Activated naive CD8-positive, alpha-beta T cell treated with anti-CD3 and anti-CD28 coated beads, Interleukin-2, amount 10 ng/mL, durations not matched to agents 7 days and 5 days (primary cell): Measurements from ENCODE around the gene KIAA2012. TPM values are rescaled to one million over a fixed set of nuclear protein-coding genes. Genes with fewer than 3 reads are reported as not detected.
"Not testable (repeated sequence)": the region's sequence is repeated elsewhere in the genome, so short reads cannot be mapped to it uniquely, and the experiment has no call there.

Experiments used
- ATAC-seq: fragments of 150-1000 bp; cut with Tn5 transposase; one replicate; pipeline ENCODE4 v1.10.0; 2021; ENCODE audit warnings: low read depth, moderate library complexity
- POLR2A ChIA-PET: fragments of 350-600 bp; sonication (Branson Sonifier 250); formaldehyde crosslinking; loops from one replicate; lab custom pipeline; 2021; ENCODE audit warnings: antibody characterized with exemption; lab: Charles Lee
- DNase-seq: peaks from one replicate; pipeline ENCODE4 v3.0.0; 2021
- H3K27ac Mint-ChIP-seq: one replicate; pipeline ENCODE4 v1.8.0; 2022; ENCODE audit warnings: mild to moderate bottlenecking, mixed read lengths
- H3K27me3 Mint-ChIP-seq: one replicate; pipeline ENCODE4 v1.8.0; 2022; ENCODE audit warnings: mild to moderate bottlenecking, moderate library complexity, mixed read lengths
- H3K36me3 Mint-ChIP-seq: one replicate; pipeline ENCODE4 v1.8.0; 2021; ENCODE audit warnings: mild to moderate bottlenecking, mixed read lengths
- H3K4me1 Mint-ChIP-seq: one replicate; pipeline ENCODE4 v1.8.0; 2021; ENCODE audit warnings: mixed read lengths
- H3K4me3 Mint-ChIP-seq: one replicate; pipeline ENCODE4 v1.8.0; 2022; ENCODE audit warnings: mild to moderate bottlenecking, moderate library complexity, mixed read lengths
- H3K9me3 Mint-ChIP-seq: one replicate; pipeline ENCODE4 v1.8.0; 2021; ENCODE audit warnings: mixed read lengths
- total RNA-seq, 2 experiments: library from RNA; stranded (reverse); gene quantifications; one replicate each; pipeline ENCODE4 v1.2.3, GENCODE V29; 2021

Gene KIAA2012
- total RNA-seq, 2 experiments from 2014 or later, result not detected

GRCh38 chr2:202118168-202118567 lies 45.1 kb downstream of the KIAA2012 start:
- H3K9me3 Mint-ChIP-seq, result peaks cover 7% of the 10 kb centered on the region
- peaks cover 23% of the 10 kb centered on the region for H3K4me1 Mint-ChIP-seq
- H3K27me3 Mint-ChIP-seq, result peaks cover 17% of the 10 kb centered on the region
- no peak overlapping the region for H3K4me3 Mint-ChIP-seq
- no peak overlapping the region for H3K27ac Mint-ChIP-seq
- ATAC-seq (no peak), DNase-seq (no peak)
- POLR2A ChIA-PET, result no interaction called here
- H3K36me3 Mint-ChIP-seq, result no peaks in the 10 kb centered on the region

GRCh38 chr2:202120828-202121227 lies 47.8 kb downstream of the KIAA2012 start:
- Mint-ChIP-seq H3K36me3 (no peaks in the 10 kb centered on the region), H3K4me3 (no peak overlapping the region), H3K9me3 (peaks cover 7% of the 10 kb centered on the region), H3K4me1 (peaks cover 14% of the 10 kb centered on the region), H3K27ac (no peak overlapping the region), H3K27me3 (peaks cover 7% of the 10 kb centered on the region)
- DNase-seq, result no peak
- no peak for ATAC-seq
- POLR2A ChIA-PET, result no interaction called here

DNA sequence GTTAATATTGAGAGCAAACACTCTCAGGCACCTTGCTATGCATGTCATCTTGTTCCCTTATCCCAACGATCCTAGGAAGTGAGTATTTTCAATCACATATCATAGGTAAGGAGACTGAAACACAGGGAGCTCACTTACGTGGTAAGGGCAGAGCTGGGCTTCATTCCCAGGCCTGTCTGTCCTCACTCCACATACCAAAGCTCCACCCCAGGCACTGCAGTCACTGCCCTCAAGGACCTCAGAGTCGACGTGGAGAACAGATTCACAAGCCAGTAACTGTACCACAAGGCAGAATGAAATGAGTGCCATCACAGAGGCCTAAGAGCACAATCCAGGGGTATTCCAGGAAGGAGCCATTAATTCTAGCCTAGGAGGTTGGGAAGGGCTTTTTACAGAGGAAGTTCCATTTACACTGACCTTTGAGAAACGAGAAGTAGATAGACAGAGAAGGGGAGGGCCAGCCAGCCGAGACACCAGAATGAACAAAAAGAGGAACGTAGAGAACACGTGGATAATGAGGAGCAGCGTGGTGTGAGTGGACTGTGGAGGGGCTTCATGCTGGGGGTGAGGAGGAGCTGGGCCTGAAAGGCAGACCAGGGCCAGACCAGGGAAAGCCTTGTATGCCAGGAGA lies 48.6 kb downstream of the KIAA2012 start:
- H3K4me3 Mint-ChIP-seq, result no peak overlapping the region
- POLR2A ChIA-PET, result interaction anchor here (0.7 kb wide), 1 partner anchor 198 kb away, joined by 3 read pairs; no protein-coding TSS in a partner anchor
- no peaks in the 10 kb centered on the region for H3K36me3 Mint-ChIP-seq
- peaks cover 5% of the 10 kb centered on the region for H3K9me3 Mint-ChIP-seq
- DNase-seq (no peak), ATAC-seq (no peak)
- H3K4me1 Mint-ChIP-seq, result peaks cover 14% of the 10 kb centered on the region
- peaks cover 5% of the 10 kb centered on the region for H3K27me3 Mint-ChIP-seq
- H3K27ac Mint-ChIP-seq, result peak overlapping the region; percentile 11

DNA sequence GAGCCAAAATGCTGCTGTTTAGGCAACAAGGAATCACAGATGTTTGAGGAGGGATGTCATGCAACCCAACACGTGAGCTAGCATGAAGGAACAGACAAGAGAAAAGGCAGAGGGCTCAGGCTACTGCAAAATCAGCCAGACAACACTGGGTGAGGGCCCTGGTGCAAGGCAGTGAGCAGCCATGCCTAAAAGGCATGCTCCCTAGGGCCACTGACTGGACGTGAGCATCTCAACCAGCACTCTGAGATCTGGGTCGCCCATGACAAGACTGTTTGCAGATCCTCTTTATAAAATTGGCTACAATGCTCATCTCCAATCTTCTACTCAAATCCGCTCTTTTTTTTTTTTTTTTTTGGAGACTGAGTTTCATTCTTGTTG lies 49.1 kb downstream of the KIAA2012 start:
- Mint-ChIP-seq H3K4me1 (peaks cover 14% of the 10 kb centered on the region), H3K27ac (peak overlapping the region; percentile 69), H3K27me3 (peaks cover 5% of the 10 kb centered on the region), H3K4me3 (no peak overlapping the region), H3K9me3 (peaks cover 5% of the 10 kb centered on the region), H3K36me3 (no peaks in the 10 kb centered on the region)
- DNase-seq, result no peak
- POLR2A ChIA-PET, result interaction anchor here (0.7 kb wide), 1 partner anchor 199 kb away, joined by 3 read pairs; no protein-coding TSS in a partner anchor
- no peak for ATAC-seq

DNA sequence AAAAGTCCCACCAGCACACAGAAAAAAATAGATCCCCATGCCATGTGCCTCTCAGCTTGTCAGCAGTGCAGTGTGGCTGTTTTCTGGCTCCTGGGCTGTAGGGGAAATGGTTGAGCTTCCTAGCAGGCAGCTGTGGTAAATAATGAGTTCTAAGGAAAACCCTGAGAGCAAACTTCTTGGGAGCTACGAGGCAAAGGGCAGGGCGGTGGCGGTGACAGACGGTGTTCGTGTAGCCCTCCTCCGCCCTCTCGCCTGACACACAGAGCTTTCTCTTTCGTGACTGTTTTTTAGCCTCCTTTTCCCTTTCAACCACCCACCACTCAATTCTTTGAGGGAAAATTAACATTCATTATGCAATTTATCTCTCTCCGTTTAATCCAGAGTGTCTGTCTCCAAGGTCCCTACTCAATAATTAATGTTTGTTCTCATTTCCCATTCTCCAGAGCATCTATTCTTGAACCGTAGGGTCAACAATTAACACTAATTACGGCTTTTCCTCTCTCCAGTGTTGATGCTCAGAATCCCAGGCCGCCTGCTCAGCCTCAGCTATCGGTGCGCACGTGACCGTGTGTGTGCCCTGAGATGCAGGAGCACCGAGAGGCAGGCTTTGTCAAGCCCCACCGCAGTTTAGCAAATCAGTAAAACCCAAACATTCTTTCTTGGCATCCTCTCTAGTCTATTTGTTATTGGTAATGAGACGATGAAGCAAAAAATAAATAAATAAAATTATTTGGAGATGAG lies 50.1 kb downstream of the KIAA2012 start:
- H3K27ac Mint-ChIP-seq, result peak overlapping the region; percentile 69
- ATAC-seq (peak; percentile 91), DNase-seq (peak; percentile 41)
- H3K4me1 Mint-ChIP-seq, result peaks cover 16% of the 10 kb centered on the region
- peaks cover 4% of the 10 kb centered on the region for H3K9me3 Mint-ChIP-seq
- peak overlapping the region; percentile 47 for H3K4me3 Mint-ChIP-seq
- peaks cover 3% of the 10 kb centered on the region for H3K27me3 Mint-ChIP-seq
- POLR2A ChIA-PET, result no interaction called here
- H3K36me3 Mint-ChIP-seq, result no peaks in the 10 kb centered on the region

GRCh38 chr2:202124286-202124685 lies 51.2 kb downstream of the KIAA2012 start:
- Mint-ChIP-seq H3K4me3 (no peak overlapping the region), H3K36me3 (no peaks in the 10 kb centered on the region), H3K27ac (no peak overlapping the region), H3K9me3 (peaks cover 2% of the 10 kb centered on the region), H3K27me3 (peaks cover 5% of the 10 kb centered on the region), H3K4me1 (peaks cover 15% of the 10 kb centered on the region)
- ATAC-seq (no peak), DNase-seq (no peak)
- POLR2A ChIA-PET, result no interaction called here

DNA sequence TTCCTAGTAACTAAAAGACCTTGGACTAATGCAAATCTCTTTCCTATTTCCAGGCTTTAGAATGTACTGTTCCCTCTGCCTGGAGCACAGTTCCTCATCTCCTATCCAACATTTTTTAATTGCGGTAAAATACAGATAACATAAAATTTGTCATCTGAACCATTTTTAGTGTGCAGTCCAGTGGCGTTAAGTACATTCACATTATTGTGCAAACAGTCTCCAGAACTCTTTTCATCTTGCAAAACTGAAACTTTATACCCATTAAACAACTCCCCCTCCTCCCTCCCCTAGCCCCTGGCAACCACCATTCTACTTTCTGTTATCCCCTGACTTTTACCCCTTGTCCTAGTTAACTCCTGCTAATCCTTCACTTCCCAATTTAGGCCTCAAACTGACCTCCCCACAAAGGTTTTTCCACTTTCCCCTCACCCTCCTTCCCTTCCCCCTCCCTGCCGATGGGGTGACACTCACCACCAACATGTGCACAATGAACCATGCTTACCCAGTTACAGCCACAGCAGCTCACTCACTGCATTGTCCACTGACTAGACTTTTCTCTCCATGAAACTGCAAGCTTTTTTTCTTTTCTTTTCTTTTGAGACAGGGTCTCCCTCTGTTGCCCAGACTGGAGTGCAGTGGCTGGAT lies 54.8 kb downstream of the KIAA2012 start:
- POLR2A ChIA-PET, result no interaction called here
- DNase-seq (no peak), ATAC-seq (no peak)
- no peak overlapping the region for H3K4me3 Mint-ChIP-seq
- H3K9me3 Mint-ChIP-seq, result no peaks in the 10 kb centered on the region
- H3K4me1 Mint-ChIP-seq, result peaks cover 11% of the 10 kb centered on the region
- peaks cover 5% of the 10 kb centered on the region for H3K27me3 Mint-ChIP-seq
- no peaks in the 10 kb centered on the region for H3K36me3 Mint-ChIP-seq
- peak overlapping the region; percentile 49 for H3K27ac Mint-ChIP-seq

DNA sequence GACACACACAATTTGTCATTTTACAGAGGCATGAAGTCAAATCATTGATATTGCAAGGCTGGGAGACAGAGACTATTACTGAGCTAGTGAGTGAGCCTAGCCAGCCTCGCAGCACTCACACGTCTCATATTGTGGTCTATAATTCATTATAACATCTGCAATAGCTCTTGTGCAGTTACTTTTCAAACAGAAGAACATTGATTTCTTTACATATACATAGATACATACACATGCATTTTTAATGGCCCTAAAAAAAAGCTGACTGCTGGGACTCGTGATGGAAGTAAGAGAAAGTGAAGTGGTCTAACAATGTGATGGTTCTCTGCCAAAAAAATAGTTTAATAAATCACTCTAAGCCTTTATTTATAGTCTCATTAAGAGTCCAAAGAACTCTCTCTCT lies 56.8 kb downstream of the KIAA2012 start:
- H3K9me3 Mint-ChIP-seq, result no peaks in the 10 kb centered on the region
- no peaks in the 10 kb centered on the region for H3K36me3 Mint-ChIP-seq
- H3K4me1 Mint-ChIP-seq, result peaks cover 3% of the 10 kb centered on the region
- POLR2A ChIA-PET, result no interaction called here
- no peak for DNase-seq
- H3K27me3 Mint-ChIP-seq, result peaks cover 5% of the 10 kb centered on the region
- no peak for ATAC-seq
- no peak overlapping the region for H3K4me3 Mint-ChIP-seq
- no peak overlapping the region for H3K27ac Mint-ChIP-seq

GRCh38 chr2:202133200-202133908 lies 60.3 kb downstream of the KIAA2012 start:
- DNase-seq, result no peak
- Mint-ChIP-seq H3K27ac (no peak overlapping the region), H3K36me3 (no peaks in the 10 kb centered on the region), H3K27me3 (peaks cover under 1% of the 10 kb centered on the region), H3K9me3 (no peaks in the 10 kb centered on the region), H3K4me1 (no peaks in the 10 kb centered on the region), H3K4me3 (no peak overlapping the region)
- POLR2A ChIA-PET, result no interaction called here
- ATAC-seq, result no peak

DNA sequence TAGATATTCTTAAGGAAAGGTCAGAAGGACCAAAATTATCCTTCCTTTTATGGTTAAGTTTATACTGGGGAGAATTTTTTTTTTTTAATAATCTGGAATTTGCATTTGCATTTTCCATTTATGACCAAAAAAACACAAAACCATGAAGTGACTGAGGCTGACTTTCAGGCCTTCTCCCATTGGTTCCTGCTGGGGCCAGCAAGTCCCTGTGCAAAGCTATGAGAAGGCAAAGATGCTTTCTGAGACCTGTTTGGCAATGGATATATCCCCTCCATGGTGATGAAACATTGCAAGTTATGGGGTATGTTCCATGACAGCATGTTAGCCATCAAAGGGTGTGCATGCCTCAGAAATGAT lies 60.8 kb downstream of the KIAA2012 start:
- ATAC-seq, result no peak
- Mint-ChIP-seq H3K27ac (no peak overlapping the region), H3K27me3 (no peaks in the 10 kb centered on the region), H3K36me3 (no peaks in the 10 kb centered on the region), H3K4me3 (no peak overlapping the region), H3K4me1 (no peaks in the 10 kb centered on the region), H3K9me3 (no peaks in the 10 kb centered on the region)
- DNase-seq, result no peak
- POLR2A ChIA-PET, result no interaction called here

GRCh38 chr2:202135091-202135874 lies 62.2 kb downstream of the KIAA2012 start:
- H3K4me3 Mint-ChIP-seq, result no peak overlapping the region

DNA sequence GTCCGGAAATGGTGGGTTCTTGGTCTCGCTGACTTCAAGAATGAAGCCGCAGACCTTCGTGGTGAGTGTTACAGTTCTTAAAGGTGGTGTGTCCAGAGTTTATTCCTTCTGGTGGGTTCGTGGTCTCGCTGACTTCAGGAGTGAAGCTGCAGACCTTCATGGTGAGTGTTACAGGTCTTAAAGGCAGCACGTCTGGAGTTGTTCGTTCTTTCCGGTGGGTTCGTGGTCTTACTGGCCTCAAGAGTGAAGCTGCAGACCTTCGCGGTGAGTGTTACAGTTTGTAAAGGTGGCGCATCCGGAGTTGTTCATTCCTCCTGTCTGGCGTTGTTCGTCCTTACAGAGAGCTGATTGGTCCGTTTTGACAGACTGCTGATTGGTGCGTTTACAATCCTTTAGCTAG lies 63.0 kb downstream of the KIAA2012 start:
- POLR2A ChIA-PET, H3K4me3 Mint-ChIP-seq, H3K4me1 Mint-ChIP-seq, ATAC-seq, H3K36me3 Mint-ChIP-seq, H3K9me3 Mint-ChIP-seq, H3K27ac Mint-ChIP-seq, DNase-seq, H3K27me3 Mint-ChIP-seq: not testable (repeated sequence)

More at GRCh38 chr2:202135091-202135874, 62.2 kb downstream of the KIAA2012 start:
- POLR2A ChIA-PET, result interaction anchor here (0.6 kb wide), 1 partner anchor 22 kb away, joined by 3 read pairs; no protein-coding TSS in a partner anchor
- no peaks in the 10 kb centered on the region for H3K36me3 Mint-ChIP-seq
- no peaks in the 10 kb centered on the region for H3K9me3 Mint-ChIP-seq
- ATAC-seq (no peak), DNase-seq (no peak)
- H3K27ac Mint-ChIP-seq, result no peak overlapping the region
- H3K4me1 Mint-ChIP-seq, result no peaks in the 10 kb centered on the region
- H3K27me3 Mint-ChIP-seq, result no peaks in the 10 kb centered on the region

GRCh38 chr2:202136526-202136925 lies 63.5 kb downstream of the KIAA2012 start:
- Mint-ChIP-seq H3K9me3 (no peaks in the 10 kb centered on the region), H3K4me1 (no peaks in the 10 kb centered on the region), H3K27ac (no peak overlapping the region), H3K36me3 (no peaks in the 10 kb centered on the region), H3K4me3 (no peak overlapping the region), H3K27me3 (no peaks in the 10 kb centered on the region)
- no peak for DNase-seq
- POLR2A ChIA-PET, result no interaction called here
- no peak for ATAC-seq
